Activated effector memory CD4-positive, alpha-beta T cell treated with Interleukin-2 at 50 U/mL for 16 hours (primary cell): ENCODE data around the gene MAJIN.

Source experiments
- DNase-seq: peaks from one replicate; pipeline ENCODE4 v3.0.0-alpha.2; 2020

Gene MAJIN

GRCh38 chr11:64888729-64889511 lies 83.0 kb downstream of the MAJIN start:
- no peak for DNase-seq

- DNase-seq: no peak
These were observed 83.5 kb downstream of the MAJIN start for GRCh38 chr11:64888406-64888728.
